ENCODE measurements around the gene ATP1B1. TPM values are rescaled to one million over a fixed set of nuclear protein-coding genes. Genes with fewer than 3 reads are reported as not detected.

The ATP1B1 gene
- total RNA-seq, 2 donors from 2014 or later: 116 to 138 TPM

DNA sequence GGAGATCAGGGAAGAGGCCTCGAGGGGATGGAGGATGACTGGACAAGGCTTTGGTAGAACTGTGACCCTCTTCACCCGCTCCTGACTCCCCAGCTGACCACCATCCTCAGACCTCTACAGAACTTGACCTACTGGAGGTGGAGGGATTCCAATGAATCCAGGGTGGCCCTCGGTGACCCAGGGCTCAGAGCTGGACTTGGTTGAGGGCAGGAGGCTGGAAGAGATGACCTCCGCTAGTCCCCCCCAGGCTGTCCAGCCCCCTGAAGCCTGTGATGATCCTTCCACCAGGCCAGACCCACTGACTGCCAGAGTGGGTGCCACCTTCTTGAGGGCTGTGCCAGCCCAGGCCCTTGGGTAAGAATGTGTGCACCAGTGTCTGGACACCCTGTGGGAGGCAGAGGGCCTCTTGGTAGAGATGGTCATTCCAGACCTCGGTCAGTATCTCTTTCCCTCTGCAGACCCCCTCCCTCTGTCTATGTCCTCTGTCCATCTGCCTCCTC is 44.9 kb downstream of the ATP1B1 start:
- ATAC-seq (no peak), DNase-seq (no peak)
- intact Hi-C loops (cut with DNase I): no loop called here
- Histone ChIP-seq H3K27ac (no peak overlapping the region), H3K36me3 (replicated peaks in 1 of 2; ENCODE audit: insufficient read depth in 1 of 2, low read depth in 2 of 2) (no peaks in the 10 kb centered on the region), H3K4me1 (peaks cover 25% of the 10 kb centered on the region), H3K27me3 (no peaks in the 10 kb centered on the region), H3K4me3 (no peak overlapping the region), H3K9me3 (no peaks in the 10 kb centered on the region)
- TF ChIP-seq, protein P1, sequence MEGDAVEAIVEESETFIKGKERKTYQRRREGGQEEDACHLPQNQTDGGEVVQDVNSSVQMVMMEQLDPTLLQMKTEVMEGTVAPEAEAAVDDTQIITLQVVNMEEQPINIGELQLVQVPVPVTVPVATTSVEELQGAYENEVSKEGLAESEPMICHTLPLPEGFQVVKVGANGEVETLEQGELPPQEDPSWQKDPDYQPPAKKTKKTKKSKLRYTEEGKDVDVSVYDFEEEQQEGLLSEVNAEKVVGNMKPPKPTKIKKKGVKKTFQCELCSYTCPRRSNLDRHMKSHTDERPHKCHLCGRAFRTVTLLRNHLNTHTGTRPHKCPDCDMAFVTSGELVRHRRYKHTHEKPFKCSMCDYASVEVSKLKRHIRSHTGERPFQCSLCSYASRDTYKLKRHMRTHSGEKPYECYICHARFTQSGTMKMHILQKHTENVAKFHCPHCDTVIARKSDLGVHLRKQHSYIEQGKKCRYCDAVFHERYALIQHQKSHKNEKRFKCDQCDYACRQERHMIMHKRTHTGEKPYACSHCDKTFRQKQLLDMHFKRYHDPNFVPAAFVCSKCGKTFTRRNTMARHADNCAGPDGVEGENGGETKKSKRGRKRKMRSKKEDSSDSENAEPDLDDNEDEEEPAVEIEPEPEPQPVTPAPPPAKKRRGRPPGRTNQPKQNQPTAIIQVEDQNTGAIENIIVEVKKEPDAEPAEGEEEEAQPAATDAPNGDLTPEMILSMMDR (IDR thresholded peaks at IDR 0.05): no peak
- TF ChIP-seq POLR2A (IDR thresholded peaks at IDR 0.05): no peak
- WGBS, 2 donors: 94 to 98% methylated on average over 5 of the region's 5 CpGs

DNA sequence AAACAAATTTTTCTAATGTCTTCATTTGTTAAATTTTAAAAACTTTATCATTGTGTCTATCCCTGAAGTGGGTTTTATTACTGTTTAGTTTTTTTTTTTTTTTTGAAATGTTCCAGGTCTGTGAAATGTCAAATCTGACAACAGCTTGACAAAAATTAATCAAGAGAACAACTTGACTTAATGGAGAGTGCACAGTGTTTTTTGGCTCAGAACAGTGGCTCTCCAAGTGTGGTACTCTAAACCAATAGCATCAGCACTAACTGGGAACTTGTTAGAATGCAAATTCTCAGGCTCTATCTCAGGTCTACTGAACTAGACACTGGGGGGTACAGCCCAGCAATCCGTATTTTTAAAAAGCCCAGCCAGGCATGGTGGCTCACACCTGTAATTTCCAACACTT is 49.2 kb downstream of the ATP1B1 start:
- intact Hi-C loops (cut with DNase I): no loop called here
- 84 to 100% methylated on average over 1 of the region's 1 CpG for WGBS, 2 donors
- Histone ChIP-seq H3K9me3 (no peaks in the 10 kb centered on the region), H3K36me3 (replicated peaks in 1 of 2; ENCODE audit: insufficient read depth in 1 of 2, low read depth in 2 of 2) (no peaks in the 10 kb centered on the region), H3K4me1 (peaks cover 2% of the 10 kb centered on the region), H3K4me3 (no peak overlapping the region), H3K27me3 (no peaks in the 10 kb centered on the region), H3K27ac (no peak overlapping the region)
- no peak for ATAC-seq
- TF ChIP-seq, protein P1 (IDR thresholded peaks at IDR 0.05): no peak
- TF ChIP-seq POLR2A (IDR thresholded peaks at IDR 0.05): no peak
- no peak for DNase-seq

DNA sequence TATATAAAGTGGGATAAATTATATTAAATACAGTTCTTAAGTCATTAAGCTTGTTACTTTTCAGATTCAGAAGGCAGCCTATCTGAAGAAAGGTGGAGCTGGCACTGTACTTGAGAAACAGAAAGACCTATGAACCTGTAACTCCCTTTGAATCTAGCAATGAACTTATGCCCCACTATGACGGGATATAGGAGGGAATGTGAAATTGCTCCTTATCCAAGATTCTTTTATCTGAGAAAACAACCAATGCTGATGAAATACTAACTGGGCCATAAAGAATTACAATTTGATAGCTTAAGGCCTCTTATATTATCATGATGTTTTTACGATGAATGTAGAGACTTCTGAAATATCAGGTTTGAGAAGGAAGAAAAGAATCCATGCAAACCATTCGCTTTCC is 50.1 kb downstream of the ATP1B1 start:
- no peaks in the 10 kb centered on the region for H3K9me3 ChIP-seq
- H3K27ac ChIP-seq: no peak overlapping the region
- WGBS, 2 donors: 58 to 91% methylated on average over 3 of the region's 3 CpGs
- intact Hi-C loops (cut with DNase I): no loop called here
- no peak for DNase-seq
- H3K4me1 ChIP-seq: peaks cover 11% of the 10 kb centered on the region
- no peaks in the 10 kb centered on the region for H3K36me3 ChIP-seq (replicated peaks in 1 of 2; ENCODE audit: insufficient read depth in 1 of 2, low read depth in 2 of 2)
- H3K27me3 ChIP-seq: no peaks in the 10 kb centered on the region
- no peak overlapping the region for H3K4me3 ChIP-seq
- no peak for ATAC-seq
- TF ChIP-seq POLR2A (IDR thresholded peaks at IDR 0.05): no peak
- TF ChIP-seq, protein P1 (IDR thresholded peaks at IDR 0.05): no peak

DNA sequence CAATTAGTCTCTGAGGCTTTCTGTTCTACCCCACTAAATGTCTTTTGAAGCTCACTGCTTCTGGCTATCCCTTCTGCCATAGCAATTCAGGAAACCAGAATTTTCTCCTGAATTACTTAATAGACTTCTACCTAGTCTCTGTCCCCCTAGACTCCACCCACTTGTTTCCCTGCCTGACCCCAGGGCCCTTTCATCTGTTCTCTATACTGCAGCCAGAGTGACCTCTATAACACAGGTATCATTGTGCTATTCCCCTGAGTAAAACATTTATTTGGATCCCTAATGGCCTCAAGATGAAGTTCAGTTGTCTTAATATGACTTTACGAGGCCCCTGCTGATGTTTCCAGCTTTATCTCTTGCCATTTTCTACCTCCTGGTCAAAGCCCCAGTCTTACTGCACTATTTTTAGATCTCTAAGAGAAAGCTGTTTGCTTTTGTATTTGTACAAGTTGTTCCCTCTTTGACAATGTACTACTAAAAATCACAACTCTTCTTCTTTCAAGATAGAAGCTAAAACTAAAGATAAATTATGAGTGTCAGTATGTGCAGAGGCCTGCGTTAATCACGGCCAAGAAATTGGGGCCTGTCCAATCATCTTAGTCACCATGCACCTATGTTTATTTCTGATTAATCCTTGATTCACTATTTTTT is 54.5 kb downstream of the ATP1B1 start:
- ATAC-seq (no peak), DNase-seq (no peak)
- Histone ChIP-seq H3K4me3 (no peak overlapping the region), H3K9me3 (no peaks in the 10 kb centered on the region), H3K27ac (no peak overlapping the region), H3K36me3 (replicated peaks in 1 of 2; ENCODE audit: insufficient read depth in 1 of 2, low read depth in 2 of 2) (no peaks in the 10 kb centered on the region), H3K27me3 (no peaks in the 10 kb centered on the region), H3K4me1 (peaks cover 14% of the 10 kb centered on the region)
- intact Hi-C loops (cut with DNase I): no loop called here
- TF ChIP-seq, protein P1 (IDR thresholded peaks at IDR 0.05): no peak
- no peak for TF ChIP-seq POLR2A (IDR thresholded peaks at IDR 0.05)
- 31 to 37% methylated on average over 3 of the region's 3 CpGs for WGBS, 2 donors

All from body of pancreas (tissue), 4 donors.